ENCODE results near the gene PPP1R13B.

The PPP1R13B gene

DNA sequence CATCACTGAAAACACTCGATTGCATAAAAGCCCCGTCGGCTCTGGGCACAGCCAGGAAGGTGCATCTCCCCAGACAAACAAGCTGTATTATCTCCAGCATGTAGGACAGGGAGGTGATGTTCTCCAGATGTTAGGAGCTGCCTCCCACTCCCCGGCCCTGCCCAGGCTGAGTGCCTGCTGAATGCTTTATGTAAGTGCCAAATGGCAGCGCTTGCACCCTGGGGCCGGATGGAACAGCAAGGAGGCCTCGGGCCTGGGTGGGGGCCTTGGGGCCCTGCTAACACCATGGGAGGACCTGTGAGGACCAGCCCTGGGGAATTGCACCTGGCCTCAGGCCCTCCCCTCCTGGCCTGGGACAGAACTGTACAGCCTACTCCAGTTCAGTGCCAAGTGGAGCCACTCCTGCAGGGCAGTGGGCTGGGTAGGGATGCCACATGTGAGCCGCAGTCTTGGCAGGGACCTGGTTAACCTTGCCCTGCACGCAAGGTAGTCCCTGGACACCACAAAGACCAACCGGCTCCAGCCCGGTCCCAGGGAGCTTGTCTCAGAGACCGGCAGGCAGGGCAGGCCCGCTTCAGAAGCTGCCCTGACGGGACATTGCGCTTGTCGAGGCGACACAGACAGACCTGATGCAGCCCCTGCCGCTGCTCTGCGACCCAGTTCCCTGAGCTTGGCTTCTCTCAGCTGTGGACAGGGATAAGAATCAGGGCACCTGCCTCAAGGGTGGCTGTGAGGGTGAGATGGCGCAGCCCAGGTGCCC, 35.3 kb upstream of the PPP1R13B start:
- no peak for DNase-seq (ENCODE audit: low read depth in 1 of 2, low spot score in 1 of 2)
- H3K27ac ChIP-seq (replicated peaks): no peak overlapping the region
- H3K4me3 ChIP-seq (replicated peaks; ENCODE audit: insufficient read depth, low read length): no peak overlapping the region
- peaks cover 20% of the 10 kb centered on the region for H3K27me3 ChIP-seq (ENCODE audit: insufficient read depth, poor library complexity, severe bottlenecking)
- TF ChIP-seq, protein P1, sequence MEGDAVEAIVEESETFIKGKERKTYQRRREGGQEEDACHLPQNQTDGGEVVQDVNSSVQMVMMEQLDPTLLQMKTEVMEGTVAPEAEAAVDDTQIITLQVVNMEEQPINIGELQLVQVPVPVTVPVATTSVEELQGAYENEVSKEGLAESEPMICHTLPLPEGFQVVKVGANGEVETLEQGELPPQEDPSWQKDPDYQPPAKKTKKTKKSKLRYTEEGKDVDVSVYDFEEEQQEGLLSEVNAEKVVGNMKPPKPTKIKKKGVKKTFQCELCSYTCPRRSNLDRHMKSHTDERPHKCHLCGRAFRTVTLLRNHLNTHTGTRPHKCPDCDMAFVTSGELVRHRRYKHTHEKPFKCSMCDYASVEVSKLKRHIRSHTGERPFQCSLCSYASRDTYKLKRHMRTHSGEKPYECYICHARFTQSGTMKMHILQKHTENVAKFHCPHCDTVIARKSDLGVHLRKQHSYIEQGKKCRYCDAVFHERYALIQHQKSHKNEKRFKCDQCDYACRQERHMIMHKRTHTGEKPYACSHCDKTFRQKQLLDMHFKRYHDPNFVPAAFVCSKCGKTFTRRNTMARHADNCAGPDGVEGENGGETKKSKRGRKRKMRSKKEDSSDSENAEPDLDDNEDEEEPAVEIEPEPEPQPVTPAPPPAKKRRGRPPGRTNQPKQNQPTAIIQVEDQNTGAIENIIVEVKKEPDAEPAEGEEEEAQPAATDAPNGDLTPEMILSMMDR (IDR thresholded peaks at IDR 0.05; ENCODE audit: insufficient read depth, low read length): no peak
- TF ChIP-seq, protein P2, sequence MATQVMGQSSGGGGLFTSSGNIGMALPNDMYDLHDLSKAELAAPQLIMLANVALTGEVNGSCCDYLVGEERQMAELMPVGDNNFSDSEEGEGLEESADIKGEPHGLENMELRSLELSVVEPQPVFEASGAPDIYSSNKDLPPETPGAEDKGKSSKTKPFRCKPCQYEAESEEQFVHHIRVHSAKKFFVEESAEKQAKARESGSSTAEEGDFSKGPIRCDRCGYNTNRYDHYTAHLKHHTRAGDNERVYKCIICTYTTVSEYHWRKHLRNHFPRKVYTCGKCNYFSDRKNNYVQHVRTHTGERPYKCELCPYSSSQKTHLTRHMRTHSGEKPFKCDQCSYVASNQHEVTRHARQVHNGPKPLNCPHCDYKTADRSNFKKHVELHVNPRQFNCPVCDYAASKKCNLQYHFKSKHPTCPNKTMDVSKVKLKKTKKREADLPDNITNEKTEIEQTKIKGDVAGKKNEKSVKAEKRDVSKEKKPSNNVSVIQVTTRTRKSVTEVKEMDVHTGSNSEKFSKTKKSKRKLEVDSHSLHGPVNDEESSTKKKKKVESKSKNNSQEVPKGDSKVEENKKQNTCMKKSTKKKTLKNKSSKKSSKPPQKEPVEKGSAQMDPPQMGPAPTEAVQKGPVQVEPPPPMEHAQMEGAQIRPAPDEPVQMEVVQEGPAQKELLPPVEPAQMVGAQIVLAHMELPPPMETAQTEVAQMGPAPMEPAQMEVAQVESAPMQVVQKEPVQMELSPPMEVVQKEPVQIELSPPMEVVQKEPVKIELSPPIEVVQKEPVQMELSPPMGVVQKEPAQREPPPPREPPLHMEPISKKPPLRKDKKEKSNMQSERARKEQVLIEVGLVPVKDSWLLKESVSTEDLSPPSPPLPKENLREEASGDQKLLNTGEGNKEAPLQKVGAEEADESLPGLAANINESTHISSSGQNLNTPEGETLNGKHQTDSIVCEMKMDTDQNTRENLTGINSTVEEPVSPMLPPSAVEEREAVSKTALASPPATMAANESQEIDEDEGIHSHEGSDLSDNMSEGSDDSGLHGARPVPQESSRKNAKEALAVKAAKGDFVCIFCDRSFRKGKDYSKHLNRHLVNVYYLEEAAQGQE (IDR thresholded peaks at IDR 0.05; ENCODE audit: insufficient replicate concordance, low read depth): no peak
- TF ChIP-seq POLR2AphosphoS5 (IDR thresholded peaks at IDR 0.05; ENCODE audit: low read depth) (no peak), GABPA (IDR thresholded peaks at IDR 0.05; ENCODE audit: low read depth) (no peak), SPI1 (IDR thresholded peaks at IDR 0.05; ENCODE audit: borderline replicate concordance, low read depth) (no peak)

DNA sequence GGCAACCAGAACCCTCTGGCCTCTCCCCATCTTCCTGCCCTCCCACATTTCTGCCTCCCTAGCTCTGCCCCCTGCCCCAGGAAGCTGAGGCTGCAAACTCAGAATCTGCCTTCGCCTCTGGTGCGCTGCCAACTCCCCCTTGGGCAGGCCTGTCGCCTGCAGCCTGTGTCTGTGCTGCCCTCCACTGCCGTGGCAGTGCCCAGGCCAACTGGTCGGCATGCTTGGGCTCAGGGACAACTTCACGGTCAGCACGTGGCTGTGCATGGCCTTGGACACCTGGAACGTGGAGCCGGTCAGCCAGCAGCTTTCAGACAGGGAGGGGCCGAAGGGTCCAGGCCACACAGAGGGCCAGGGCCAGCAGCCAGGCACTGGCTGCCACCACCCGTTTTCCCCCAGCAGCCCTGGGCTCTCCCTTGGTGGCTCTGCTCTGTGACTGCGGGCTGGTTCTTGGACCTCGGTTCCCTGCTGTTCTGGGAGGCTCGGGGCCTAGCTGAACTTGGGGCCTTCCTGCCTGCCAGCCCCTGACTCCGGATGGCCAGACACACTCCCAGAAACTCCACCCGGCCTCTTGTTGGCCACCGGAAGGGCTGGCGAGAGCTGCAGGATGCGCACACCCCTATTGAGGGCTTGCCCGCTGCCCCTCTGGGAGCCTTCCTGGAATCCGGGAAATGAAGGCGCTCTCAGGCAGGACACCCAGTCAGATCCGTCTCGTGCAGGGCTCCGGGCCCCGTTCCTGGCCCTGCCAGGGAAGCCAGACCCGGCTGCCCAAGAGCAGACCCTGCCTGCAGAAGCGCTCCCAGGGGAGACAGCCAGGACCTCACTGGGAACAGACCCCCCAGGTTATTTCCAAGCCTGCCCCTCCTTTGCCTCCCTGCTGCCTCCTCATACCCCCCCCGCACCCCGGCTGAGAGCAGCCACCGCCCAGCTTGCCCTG, 34.2 kb upstream of the PPP1R13B start:
- H3K4me3 ChIP-seq (replicated peaks; ENCODE audit: insufficient read depth, low read length): no peak overlapping the region
- H3K27me3 ChIP-seq (ENCODE audit: insufficient read depth, poor library complexity, severe bottlenecking): peaks cover 28% of the 10 kb centered on the region
- no peak for TF ChIP-seq POLR2AphosphoS5 (IDR thresholded peaks at IDR 0.05; ENCODE audit: low read depth)
- no peak for TF ChIP-seq GABPA (IDR thresholded peaks at IDR 0.05; ENCODE audit: low read depth)
- TF ChIP-seq, protein P2 (IDR thresholded peaks at IDR 0.05; ENCODE audit: insufficient replicate concordance, low read depth): no peak
- TF ChIP-seq, protein P1 (IDR thresholded peaks at IDR 0.05; ENCODE audit: insufficient read depth, low read length): no peak
- TF ChIP-seq SPI1 (IDR thresholded peaks at IDR 0.05; ENCODE audit: borderline replicate concordance, low read depth): no peak
- no peak overlapping the region for H3K27ac ChIP-seq (replicated peaks)
- DNase-seq (ENCODE audit: low read depth in 1 of 2, low spot score in 1 of 2): no peak

DNA sequence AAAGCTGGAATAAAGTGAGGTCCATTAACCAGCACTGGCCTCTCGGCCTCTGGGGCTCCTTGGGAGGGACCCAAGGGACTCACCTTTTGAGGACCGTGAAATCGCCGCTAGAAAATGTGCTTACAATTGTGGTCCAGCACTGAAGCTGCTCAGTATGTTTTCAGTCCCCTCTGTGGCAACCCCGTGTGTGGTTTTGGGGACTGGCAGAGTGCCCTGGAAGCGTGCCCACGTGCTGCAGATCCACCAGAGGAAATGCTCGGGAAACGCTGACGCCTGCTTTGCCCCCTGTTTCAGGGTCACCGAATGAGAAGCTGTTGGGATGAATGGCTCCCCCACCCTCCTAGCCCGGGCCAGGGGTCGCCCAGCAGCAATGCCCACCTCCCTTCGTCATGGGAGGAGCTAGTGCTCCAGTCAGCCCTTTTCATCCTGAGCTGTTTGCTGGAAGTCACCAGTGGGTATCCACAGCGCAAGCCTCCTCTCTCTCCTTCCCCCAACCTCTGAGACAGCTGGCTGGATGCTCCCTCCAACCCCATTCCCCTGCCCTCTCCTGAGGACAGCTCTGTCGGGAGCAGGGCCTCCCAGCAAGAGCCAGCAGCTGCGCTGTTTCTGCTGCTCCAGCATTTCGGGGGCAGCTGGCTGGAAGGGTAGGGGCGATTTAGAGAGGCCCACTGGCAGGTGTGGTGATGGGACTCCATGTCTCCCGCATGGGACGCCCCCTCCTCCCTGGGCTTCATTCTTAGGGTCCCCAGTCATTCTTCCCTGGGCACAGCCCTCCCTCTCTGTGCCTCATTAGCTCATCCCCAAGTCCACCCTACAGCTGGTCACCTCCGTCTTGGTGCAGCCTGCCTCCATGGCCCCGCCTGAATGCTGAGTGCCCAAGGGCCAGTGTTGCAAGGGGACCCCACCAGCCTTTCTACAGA, 33.2 kb upstream of the PPP1R13B start:
- H3K27ac ChIP-seq (replicated peaks): no peak overlapping the region
- H3K4me3 ChIP-seq (replicated peaks; ENCODE audit: insufficient read depth, low read length): 0 out of 2 replicates have a peak overlapping the region, but pooled peaks have one; percentile 7
- DNase-seq (ENCODE audit: low read depth in 1 of 2, low spot score in 1 of 2): peak in 1 of 2 experiments; percentile 75
- peaks cover 28% of the 10 kb centered on the region for H3K27me3 ChIP-seq (ENCODE audit: insufficient read depth, poor library complexity, severe bottlenecking)
- TF ChIP-seq, protein P1 (IDR thresholded peaks at IDR 0.05; ENCODE audit: insufficient read depth, low read length): no peak
- TF ChIP-seq, protein P2 (IDR thresholded peaks at IDR 0.05; ENCODE audit: insufficient replicate concordance, low read depth): no peak
- TF ChIP-seq SPI1 (IDR thresholded peaks at IDR 0.05; ENCODE audit: borderline replicate concordance, low read depth): no peak
- no peak for TF ChIP-seq POLR2AphosphoS5 (IDR thresholded peaks at IDR 0.05; ENCODE audit: low read depth)
- TF ChIP-seq GABPA (IDR thresholded peaks at IDR 0.05; ENCODE audit: low read depth): no peak
